IgD-negative memory B cell (primary cell): Measurements from ENCODE around the gene STIL. TPM values are rescaled to one million over a fixed set of nuclear protein-coding genes. Genes with fewer than 3 reads are reported as not detected.
"Not testable (repeated sequence)": the region's sequence is repeated elsewhere in the genome, so short reads cannot be mapped to it uniquely, and the experiment has no call there.

Experiments
- H3K27ac Mint-ChIP-seq, 3 donors: one replicate each; pipeline ENCODE4 v1.8.0; 2020 to 2022; ENCODE audit warnings: mild to moderate bottlenecking in 3 of 3, mixed read lengths in 3 of 3, moderate library complexity in 1 of 3
- H3K27me3 Mint-ChIP-seq: one replicate; pipeline ENCODE4 v1.8.0; 2021; ENCODE audit warnings: mixed read lengths
- H3K36me3 Mint-ChIP-seq: one replicate; pipeline ENCODE4 v1.8.0; 2020; ENCODE audit warnings: mild to moderate bottlenecking, mixed read lengths
- H3K4me1 Mint-ChIP-seq, 3 donors: one replicate each; pipeline ENCODE4 v1.8.0; 2020 to 2022; ENCODE audit warnings: mixed read lengths in 3 of 3, mild to moderate bottlenecking in 1 of 3
- H3K4me3 Mint-ChIP-seq, 4 donors: one replicate each; pipeline ENCODE4 v1.8.0; 2020 to 2022; ENCODE audit warnings: mild to moderate bottlenecking in 4 of 4, mixed read lengths in 4 of 4, moderate library complexity in 3 of 4
- H3K9me3 Mint-ChIP-seq, 3 donors: one replicate each; pipeline ENCODE4 v1.8.0; 2020 to 2021; ENCODE audit warnings: mixed read lengths in 3 of 3, mild to moderate bottlenecking in 1 of 3
- polyA plus RNA-seq: library from polyadenylated mRNA; unstranded; fragments of 300-500 nt; fragmentation: Illumina TruSeq; gene quantifications from one replicate; pipeline ENCODE4 v1.2.3, GENCODE V29; 2021

STIL gene
- polyA plus RNA-seq, 1 donor from 2014 or later = 1.3 TPM

DNA sequence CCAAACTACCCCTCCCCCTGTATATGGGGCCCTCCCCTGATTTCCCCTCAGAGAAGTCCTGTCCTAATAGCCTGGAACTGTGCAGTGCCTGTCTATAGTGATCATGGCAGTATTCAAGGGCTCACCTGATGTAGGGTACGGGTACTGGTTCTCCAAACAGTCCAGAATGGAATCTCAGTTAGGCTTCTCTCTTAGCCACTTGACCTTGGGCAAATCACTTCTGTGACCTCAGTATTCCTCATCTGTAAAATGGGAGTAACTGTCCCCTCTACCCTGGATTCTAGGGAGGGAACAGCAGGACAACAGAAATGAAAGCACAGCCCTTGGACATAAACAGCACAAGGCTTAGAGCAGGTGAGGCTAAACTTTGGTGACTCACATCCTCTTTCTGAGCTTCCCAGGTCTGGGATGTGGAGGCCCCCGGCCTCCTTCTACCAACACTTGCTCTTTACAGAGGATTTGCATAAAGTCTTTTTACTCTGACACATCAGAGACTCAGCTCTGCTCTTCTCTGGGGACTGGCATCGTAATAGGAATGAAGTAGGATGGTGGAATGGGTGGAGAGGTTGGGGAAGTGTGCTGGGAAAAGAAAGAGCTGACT is 104.1 kb downstream of the STIL start:
- H3K4me3 Mint-ChIP-seq = no peak overlapping the region
- H3K4me1 Mint-ChIP-seq = no peaks in the 10 kb centered on the region
- peaks cover 17% of the 10 kb centered on the region for H3K27me3 Mint-ChIP-seq
- no peaks in the 10 kb centered on the region for H3K9me3 Mint-ChIP-seq
- peak overlapping the region in 1 of 3 donors; percentile 17 for H3K27ac Mint-ChIP-seq
- no peaks in the 10 kb centered on the region for H3K36me3 Mint-ChIP-seq

DNA sequence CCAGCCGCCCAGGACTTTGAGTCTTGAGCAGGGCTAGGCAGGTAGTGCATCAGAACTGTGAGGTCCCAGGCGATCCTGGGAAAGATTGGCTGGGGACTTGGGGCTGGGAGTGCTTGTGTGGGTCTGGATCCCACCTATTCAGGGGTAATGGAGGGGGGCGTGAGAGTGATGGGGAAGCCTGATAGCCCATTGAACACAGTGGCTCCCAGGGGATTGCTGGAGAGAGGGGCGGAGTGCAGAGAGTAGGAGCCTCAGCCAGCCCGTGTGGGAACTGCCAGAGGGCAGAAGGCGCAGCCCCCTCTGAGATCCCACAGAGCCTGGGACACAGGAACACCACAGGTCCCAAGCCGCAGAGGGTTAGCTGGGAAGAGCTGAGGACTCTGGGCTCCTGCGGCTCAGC is 104.9 kb downstream of the STIL start:
- Mint-ChIP-seq H3K4me1 (no peaks in the 10 kb centered on the region), H3K27ac (no peak overlapping the region), H3K27me3 (peaks cover 22% of the 10 kb centered on the region), H3K9me3 (peaks cover 0 to 4% (median 4%) of the 10 kb centered on the region in 3 donors), H3K4me3 (no peak overlapping the region), H3K36me3 (no peaks in the 10 kb centered on the region)

DNA sequence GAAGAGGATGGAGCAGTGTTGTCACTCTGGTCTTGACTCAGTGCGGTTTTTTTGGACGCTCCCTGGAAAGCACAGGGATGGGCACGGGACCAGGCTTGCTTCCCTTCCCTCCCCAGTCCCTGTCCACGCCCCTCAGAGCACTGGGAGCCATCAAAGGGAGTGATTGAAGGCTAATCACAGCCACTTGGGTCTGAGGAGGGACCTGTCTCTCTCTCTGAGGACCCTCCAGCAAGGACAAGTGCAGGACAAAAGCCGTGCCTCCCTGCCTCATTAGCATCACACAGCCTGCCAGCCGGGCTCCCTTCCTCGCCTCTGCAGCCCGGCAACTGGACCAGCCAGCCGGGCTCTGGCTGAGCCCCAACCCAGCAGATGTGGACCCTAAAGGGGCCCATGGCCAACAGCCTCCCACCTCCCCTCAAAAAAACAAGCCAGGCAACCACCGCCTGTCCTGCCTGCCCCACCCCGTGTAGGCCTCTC is 105.5 kb downstream of the STIL start:
- H3K9me3 Mint-ChIP-seq = peaks cover 0 to 11% (median 4%) of the 10 kb centered on the region in 3 donors
- H3K36me3 Mint-ChIP-seq = no peaks in the 10 kb centered on the region
- H3K27ac Mint-ChIP-seq = no peak overlapping the region
- H3K4me3 Mint-ChIP-seq = no peak overlapping the region
- H3K27me3 Mint-ChIP-seq = peaks cover 24% of the 10 kb centered on the region
- H3K4me1 Mint-ChIP-seq = peaks cover 0 to 4% (median 3%) of the 10 kb centered on the region in 3 donors

DNA sequence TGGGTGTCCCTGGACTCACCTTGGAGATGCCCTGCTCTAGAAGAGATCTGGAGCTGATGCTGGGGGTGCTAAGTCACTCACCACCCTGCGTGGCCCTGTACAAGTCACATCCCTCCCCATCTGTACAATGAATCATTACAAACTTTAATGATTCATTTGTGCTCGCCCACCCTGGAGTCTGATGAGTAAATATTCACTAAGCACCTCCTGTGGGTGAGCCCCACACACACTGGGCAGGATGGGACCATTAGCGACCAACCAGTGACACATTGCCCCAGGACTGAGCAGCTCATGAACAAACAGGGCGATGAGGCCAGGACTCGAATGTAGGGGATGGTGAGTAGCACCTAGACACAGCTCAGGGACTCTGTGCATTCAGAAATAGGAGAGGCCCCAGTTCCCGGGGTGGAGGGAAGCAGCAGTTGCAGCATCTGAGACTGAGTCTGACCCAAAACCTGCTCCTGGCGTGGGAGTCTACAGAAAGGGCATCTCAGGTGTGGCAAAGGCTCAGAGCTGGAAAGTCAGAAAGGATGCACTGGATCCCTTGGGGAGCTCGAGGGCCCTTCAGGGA is 106.1 kb downstream of the STIL start:
- Mint-ChIP-seq H3K36me3 (no peaks in the 10 kb centered on the region), H3K9me3 (peaks cover 0 to 16% (median 6%) of the 10 kb centered on the region in 3 donors), H3K27me3 (peaks cover 24% of the 10 kb centered on the region), H3K4me1 (peaks cover 0 to 6% (median 5%) of the 10 kb centered on the region in 3 donors), H3K4me3 (no peak overlapping the region), H3K27ac (no peak overlapping the region)

DNA sequence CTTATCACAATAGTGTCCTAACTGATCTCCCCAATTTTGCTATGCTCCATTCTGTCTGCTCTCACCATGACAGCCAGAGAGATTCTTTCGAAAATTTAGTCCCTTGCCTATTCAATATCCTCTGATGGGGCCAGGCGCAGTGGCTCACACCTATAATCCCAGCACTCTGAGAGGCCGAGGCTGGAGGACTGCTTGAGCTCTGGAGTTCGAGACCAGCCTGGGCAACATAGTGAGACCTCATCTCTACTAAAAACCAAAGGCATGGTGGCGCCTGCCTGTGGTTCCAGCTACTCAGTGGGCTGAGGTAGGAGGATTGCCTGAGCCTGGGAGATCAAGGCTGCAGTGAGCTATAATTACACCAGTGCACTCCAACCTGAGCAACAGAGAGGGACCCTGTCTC is 108.0 kb downstream of the STIL start:
- Mint-ChIP-seq H3K4me3 (no peak overlapping the region), H3K9me3 (peaks cover 0 to 16% (median 6%) of the 10 kb centered on the region in 3 donors), H3K27me3 (peaks cover 25% of the 10 kb centered on the region), H3K36me3 (no peaks in the 10 kb centered on the region), H3K27ac (no peak overlapping the region), H3K4me1 (peaks cover 0 to 6% (median 5%) of the 10 kb centered on the region in 3 donors)

DNA sequence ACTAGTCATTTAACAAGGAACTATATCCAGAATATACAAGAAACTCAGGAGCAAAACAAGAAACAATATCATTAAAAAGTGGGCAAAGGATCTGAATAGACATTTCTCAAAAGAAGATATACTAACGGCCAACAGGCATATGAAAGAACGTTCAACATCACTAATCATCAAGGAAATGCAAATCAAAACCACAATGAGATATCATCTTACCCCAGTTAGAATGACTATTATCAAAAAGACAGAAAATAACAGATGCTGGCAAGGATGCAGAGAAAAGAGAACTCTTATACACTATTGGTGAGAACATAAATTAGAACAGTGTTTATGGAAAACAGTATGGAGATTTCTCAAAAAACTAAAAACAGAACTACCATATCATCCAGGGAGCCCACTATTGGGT is 110.4 kb downstream of the STIL start:
- H3K27me3 Mint-ChIP-seq = peaks cover 29% of the 10 kb centered on the region
- H3K36me3 Mint-ChIP-seq, H3K4me1 Mint-ChIP-seq, H3K27ac Mint-ChIP-seq: not testable (repeated sequence)
- peaks cover 0 to 16% (median 6%) of the 10 kb centered on the region in 3 donors for H3K9me3 Mint-ChIP-seq
- peak overlapping the region in 1 of 4 donors; percentile 45 for H3K4me3 Mint-ChIP-seq

DNA sequence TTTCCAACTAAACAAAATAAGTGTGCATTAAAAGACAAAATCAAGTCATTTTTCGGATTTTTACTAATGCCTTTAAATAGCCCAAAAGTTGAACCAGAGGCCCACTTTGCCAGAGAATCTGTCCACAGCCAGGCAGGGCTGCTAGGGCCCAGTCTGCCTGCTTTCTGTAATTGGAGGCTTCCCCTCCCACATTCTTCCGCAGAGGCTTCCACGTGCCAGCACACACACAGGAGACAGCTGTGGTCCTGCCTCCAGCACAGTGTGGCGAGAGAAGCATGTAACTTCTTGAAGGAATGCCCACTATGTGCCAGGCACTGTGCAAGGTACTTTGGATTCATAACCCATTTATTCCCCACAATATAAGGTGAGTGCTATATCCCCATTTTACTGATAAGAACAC is 112.8 kb downstream of the STIL start:
- Mint-ChIP-seq H3K27ac (no peak overlapping the region), H3K9me3 (peaks cover 0 to 16% (median 6%) of the 10 kb centered on the region in 3 donors), H3K4me1 (peaks cover 0 to 6% (median 5%) of the 10 kb centered on the region in 3 donors), H3K36me3 (no peaks in the 10 kb centered on the region), H3K4me3 (no peak overlapping the region), H3K27me3 (peaks cover 30% of the 10 kb centered on the region)

Other genes starting within 250 kb of the STIL start
- not detected for gene CYP4Z1, start 246.9 kb downstream of the STIL start, polyA plus RNA-seq
- gene CYP4A22, start 176.7 kb downstream of the STIL start, polyA plus RNA-seq = not detected
- gene PDZK1IP1, start 124.1 kb downstream of the STIL start, polyA plus RNA-seq = 1.1 TPM
- gene TAL1, start 81.9 kb downstream of the STIL start, polyA plus RNA-seq = 0.19 TPM
- gene CMPK1, start 19.6 kb upstream of the STIL start, polyA plus RNA-seq = 119 TPM
- gene FOXE3, start 102.1 kb upstream of the STIL start, polyA plus RNA-seq = not detected
- 0.04 TPM for gene FOXD2, start 123.9 kb upstream of the STIL start, polyA plus RNA-seq